OCI-LY1 (cell line): Measurements from ENCODE around the gene MIEN1.

Experiments used
- H2AFZ ChIP-seq: fragments of 200-600 bp; sonication (generic), shearing (Covaris generic); 2 replicates; pipeline ENCODE4 v1.6.0; 2014; ENCODE audit warnings: antibody characterized with exemption, mild to moderate bottlenecking, low read length
- H3F3A ChIP-seq: fragments of 200-600 bp; sonication (generic), shearing (Covaris generic); 2 replicates; pipeline ENCODE4 v1.6.0; 2014; ENCODE audit warnings: mild to moderate bottlenecking, antibody characterized with exemption, low read length, moderate library complexity; ENCODE audit not compliant: insufficient read depth
- H3K27ac ChIP-seq: fragments of 200-600 bp; sonication (generic); 2 replicates; pipeline ENCODE4 v1.5.1; 2014; ENCODE audit warnings: low read length, mixed run types, mild to moderate bottlenecking, low read depth; ENCODE audit not compliant: poor library complexity, severe bottlenecking
- H3K27me3 ChIP-seq: fragments of 200-600 bp; sonication (generic); 2 replicates; pipeline ENCODE4 v1.6.0; 2014; ENCODE audit warnings: antibody characterized with exemption, mild to moderate bottlenecking, low read length, moderate library complexity; ENCODE audit not compliant: insufficient read depth
- H3K36me3 ChIP-seq: fragments of 200-600 bp; sonication (generic); 2 replicates; pipeline ENCODE4 v1.6.1; 2014; ENCODE audit warnings: mild to moderate bottlenecking, antibody characterized with exemption, low read length, moderate library complexity, mixed read lengths; ENCODE audit not compliant: insufficient read depth
- H3K4me1 ChIP-seq: fragments of 200-600 bp; sonication (generic); 2 replicates; pipeline ENCODE4 v1.5.1; 2014; ENCODE audit warnings: mild to moderate bottlenecking, low read length, moderate library complexity; ENCODE audit not compliant: insufficient read depth, severe bottlenecking
- H3K4me2 ChIP-seq: fragments of 200-600 bp; sonication (generic), shearing (Covaris generic); 2 replicates; pipeline ENCODE4 v1.6.1; 2014; ENCODE audit warnings: low read length
- H3K4me3 ChIP-seq: fragments of 200-600 bp; sonication (generic); 2 replicates; pipeline ENCODE4 v1.5.1; 2014; ENCODE audit warnings: low read length, low read depth, mild to moderate bottlenecking, mixed read lengths; ENCODE audit not compliant: poor library complexity, severe bottlenecking
- H3K79me2 ChIP-seq: fragments of 200-600 bp; shearing (Covaris generic); 2 replicates; pipeline ENCODE4 v1.6.1; 2016; ENCODE audit warnings: mixed run types, low read length, mixed read lengths; ENCODE audit not compliant: insufficient read depth
- H3K9ac ChIP-seq: fragments of 200-600 bp; sonication (generic), shearing (Covaris generic); 2 replicates; pipeline ENCODE4 v1.6.1; 2014; ENCODE audit warnings: mild to moderate bottlenecking, low read length, mixed read lengths
- H3K9me2 ChIP-seq: fragments of 200-600 bp; sonication (generic), shearing (Covaris generic); 2 replicates; pipeline ENCODE4 v1.6.1; 2014; ENCODE audit warnings: low read depth, mild to moderate bottlenecking, low read length, mixed read lengths
- H3K9me3 ChIP-seq: fragments of 200-600 bp; shearing (Covaris generic); 2 replicates; pipeline ENCODE4 v1.6.1; 2014; ENCODE audit warnings: low read length, mixed read lengths
- H4K20me1 ChIP-seq: fragments of 200-600 bp; sonication (generic), shearing (Covaris generic); 2 replicates; pipeline ENCODE4 v1.6.0; 2016; ENCODE audit warnings: mild to moderate bottlenecking, low read length; ENCODE audit not compliant: insufficient read depth
- CTCF ChIP-seq: fragments of 200-600 bp; sonication (generic), shearing (Covaris generic); IDR thresholded peaks from 2 replicates; pipeline ENCODE4 v1.5.1; 2017; ENCODE audit warnings: mild to moderate bottlenecking, antibody characterized with exemption, low read length, moderate library complexity, mixed read lengths
- EZH2 ChIP-seq: fragments of 200-600 bp; sonication (generic), shearing (Covaris generic); IDR thresholded peaks from 2 replicates; pipeline ENCODE4 v1.8.0; 2017; ENCODE audit warnings: borderline replicate concordance, mixed run types, mild to moderate bottlenecking, antibody characterized with exemption, low read length, moderate library complexity, mixed read lengths

MIEN1 gene

GRCh38 chr17:39684369-39685192 is 45.8 kb downstream of the MIEN1 start:
- Histone ChIP-seq H3K27me3 (no peaks in the 10 kb centered on the region), H3K4me1 (peaks cover 26% of the 10 kb centered on the region), H3K4me2 (no peak overlapping the region)

GRCh38 chr17:39683295-39683939 is 46.9 kb downstream of the MIEN1 start:
- H3K9me3 ChIP-seq = no peaks in the 10 kb centered on the region
- no peaks in the 10 kb centered on the region for H3K36me3 ChIP-seq
- H4K20me1 ChIP-seq = no peaks in the 10 kb centered on the region
- no peak overlapping the region for H3K4me3 ChIP-seq
- H3F3A ChIP-seq = no peaks in the 10 kb centered on the region
- no peak overlapping the region for H3K4me2 ChIP-seq
- H3K79me2 ChIP-seq = no peaks in the 10 kb centered on the region
- no peak for TF ChIP-seq EZH2
- TF ChIP-seq CTCF = no peak
- H2AFZ ChIP-seq = no peak overlapping the region
- no peaks in the 10 kb centered on the region for H3K27me3 ChIP-seq
- no peak overlapping the region for H3K9ac ChIP-seq
- H3K27ac ChIP-seq = no peak overlapping the region
- H3K9me2 ChIP-seq = no peaks in the 10 kb centered on the region
- H3K4me1 ChIP-seq = peaks cover 21% of the 10 kb centered on the region

More at GRCh38 chr17:39684369-39685192, 45.8 kb downstream of the MIEN1 start:
- TF ChIP-seq EZH2 = no peak
- no peak for TF ChIP-seq CTCF
- H4K20me1 ChIP-seq = no peaks in the 10 kb centered on the region
- H3K27ac ChIP-seq = no peak overlapping the region
- no peaks in the 10 kb centered on the region for H3K9me2 ChIP-seq
- H3K79me2 ChIP-seq = no peaks in the 10 kb centered on the region
- H2AFZ ChIP-seq = no peak overlapping the region
- H3K36me3 ChIP-seq = no peaks in the 10 kb centered on the region
- H3K9ac ChIP-seq = no peak overlapping the region
- no peaks in the 10 kb centered on the region for H3F3A ChIP-seq
- H3K4me3 ChIP-seq = no peak overlapping the region
- H3K9me3 ChIP-seq = no peaks in the 10 kb centered on the region

- Histone ChIP-seq H3K36me3 (no peaks in the 10 kb centered on the region), H3K4me3 (no peak overlapping the region), H3F3A (no peaks in the 10 kb centered on the region), H3K4me1 (peaks cover 9% of the 10 kb centered on the region), H3K9me3 (no peaks in the 10 kb centered on the region), H3K4me2 (no peak overlapping the region), H3K9me2 (no peaks in the 10 kb centered on the region), H2AFZ (no peak overlapping the region), H4K20me1 (no peaks in the 10 kb centered on the region), H3K27ac (no peak overlapping the region), H3K9ac (no peak overlapping the region), H3K27me3 (no peaks in the 10 kb centered on the region), H3K79me2 (no peaks in the 10 kb centered on the region)
- TF ChIP-seq EZH2 (no peak), CTCF (no peak)
These were observed 50.7 kb downstream of the MIEN1 start for GRCh38 chr17:39679521-39680192.
